B cell (primary cell): Measurements from ENCODE around the gene SNED1. TPM values are rescaled to one million over a fixed set of nuclear protein-coding genes. Genes with fewer than 3 reads are reported as not detected.

Source experiments
- ATAC-seq: fragments of 200-7000 bp; cut with Tn5 transposase; one replicate; pipeline ENCODE4 v1.10.0; 2021; ENCODE audit warnings: low read depth, mild to moderate bottlenecking, moderate number of reproducible peaks, moderate library complexity
- CTCF ChIA-PET: fragments of 350-600 bp; sonication (Branson Sonifier 250); formaldehyde crosslinking; loops from one replicate; lab custom pipeline; 2021; ENCODE audit warnings: antibody characterized with exemption, inconsistent platforms; lab: Charles Lee
- POLR2A ChIA-PET: fragments of 350-600 bp; sonication (Branson Sonifier 250); formaldehyde crosslinking; loops from one replicate; lab custom pipeline; 2021; ENCODE audit warnings: antibody characterized with exemption; lab: Charles Lee
- DNase-seq: peaks from one replicate; pipeline ENCODE4 v3.0.0; 2013
- H2AFZ ChIP-seq: 2 replicates; pipeline ENCODE4 v1.6.1; 2012; ENCODE audit warnings: mild to moderate bottlenecking, low read depth, low read length; ENCODE audit not compliant: insufficient read depth, poor library complexity, severe bottlenecking
- H3K27ac ChIP-seq, 2 donors: 1 replicate in 1 of 2; 2 replicates in 1 of 2; pipeline ENCODE4 v1.5.1; 2012 to 2013; ENCODE audit warnings: low read length in 2 of 2, mild to moderate bottlenecking in 2 of 2, moderate library complexity in 1 of 2
- H3K27me3 ChIP-seq, 4 experiments: fragments of 200-600 bp in 1 of 4; sonication (generic) in 1 of 4; replicated peaks in 1 of 4; 1 replicate in 2 of 4; 2 replicates in 2 of 4; pipeline versions ENCODE4 v1.6.1 to v1.7.0; 2013 to 2016; ENCODE audit warnings: low read length in 3 of 4, mild to moderate bottlenecking in 2 of 4, mixed read lengths in 1 of 4, moderate library complexity in 1 of 4; ENCODE audit not compliant: insufficient read depth in 4 of 4, control insufficient read depth in 3 of 4; ENCODE audit errors: control extremely low read depth in 1 of 4
- H3K36me3 ChIP-seq, 2 experiments: replicated peaks in 1 of 2; 1 replicate in 1 of 2; 2 replicates in 1 of 2; pipeline versions ENCODE4 v1.6.1 to v1.7.1; 2013; ENCODE audit warnings: low read length in 1 of 2; ENCODE audit not compliant: insufficient read depth in 2 of 2, control insufficient read depth in 1 of 2; ENCODE audit errors: control extremely low read depth in 1 of 2, extremely low read depth in 1 of 2
- H3K4me1 ChIP-seq, 2 donors: fragments of 200-600 bp in 1 of 2; sonication (generic) in 1 of 2; 1 replicate in 1 of 2; 2 replicates in 1 of 2; pipeline versions ENCODE4 v1.5.1 to v1.6.1; 2013 to 2017; ENCODE audit warnings: low read length in 2 of 2; ENCODE audit not compliant: control insufficient read depth in 2 of 2, insufficient read depth in 2 of 2
- H3K4me2 ChIP-seq: replicated peaks from 2 replicates; pipeline ENCODE3; 2012; ENCODE audit warnings: mild to moderate bottlenecking, low read depth, low read length; ENCODE audit not compliant: poor library complexity, severe bottlenecking
- H3K4me3 ChIP-seq, 5 experiments: fragments of 200-600 bp in 1 of 5; sonication (generic) in 1 of 5; 1 replicate in 3 of 5; 2 replicates in 2 of 5; pipeline versions ENCODE4 v1.5.1 to v1.7.0; 2011 to 2016; ENCODE audit warnings: low read length in 4 of 5, mild to moderate bottlenecking in 4 of 5, low read depth in 2 of 5, control low read depth in 1 of 5, moderate library complexity in 1 of 5; ENCODE audit not compliant: insufficient read depth in 1 of 5; ENCODE audit errors: control extremely low read depth in 1 of 5, extremely low read depth in 1 of 5
- H3K79me2 ChIP-seq: fragments of 200-600 bp; sonication (generic); one replicate; pipeline ENCODE4 v1.6.0; 2016; ENCODE audit warnings: low read length; ENCODE audit not compliant: control insufficient read depth, insufficient read depth
- H3K9ac ChIP-seq: fragments of 200-600 bp; sonication (generic); 2 replicates; pipeline ENCODE4 v1.6.1; 2017; ENCODE audit warnings: mild to moderate bottlenecking, low read length, moderate library complexity
- H3K9me3 ChIP-seq, 3 donors: one replicate each; pipeline versions ENCODE4 v1.6.1 to v1.7.1; 2013; ENCODE audit warnings: low read length in 2 of 3; ENCODE audit not compliant: control insufficient read depth in 2 of 3, insufficient read depth in 1 of 3; ENCODE audit errors: control extremely low read depth in 1 of 3
- H4K20me1 ChIP-seq: 2 replicates; pipeline ENCODE4 v1.6.0; 2012; ENCODE audit warnings: mild to moderate bottlenecking, low read length; ENCODE audit not compliant: insufficient read depth, control insufficient read depth, poor library complexity, severe bottlenecking
- H3K27ac Mint-ChIP-seq: one replicate; pipeline ENCODE4 v1.8.0; 2021; ENCODE audit warnings: mixed read lengths
- H3K27me3 Mint-ChIP-seq: one replicate; pipeline ENCODE4 v1.8.0; 2021; ENCODE audit warnings: mixed read lengths
- H3K4me1 Mint-ChIP-seq: one replicate; pipeline ENCODE4 v1.8.0; 2021; ENCODE audit warnings: mixed read lengths
- H3K4me3 Mint-ChIP-seq: one replicate; pipeline ENCODE4 v1.8.0; 2021; ENCODE audit warnings: mixed read lengths
- H3K9me3 Mint-ChIP-seq: one replicate; pipeline ENCODE4 v1.8.0; 2022; ENCODE audit warnings: mixed read lengths; ENCODE audit not compliant: insufficient read depth
- EZH2 ChIP-seq: IDR thresholded peaks from 2 replicates; pipeline ENCODE4 v1.6.1; 2012; ENCODE audit warnings: borderline replicate concordance, low read depth, mild to moderate bottlenecking, moderate library complexity, low read length; ENCODE audit not compliant: insufficient read depth, poor library complexity, severe bottlenecking
- WGBS: methylation state at CpG from one replicate; pipeline ENCODE4 v1.1.5; 2013; ENCODE audit warnings: missing lambda C conversion rate; ENCODE audit not compliant: insufficient coverage; 5-methylcytosine and 5-hydroxymethylcytosine counted together
- intact Hi-C: fragments of 100-400 bp; cut with micrococcal nuclease; formaldehyde crosslinking; loops from one replicate; pipeline ENCODE4 v1.10.0; 2022
- polyA plus RNA-seq: library from polyadenylated mRNA; depleted of rRNA; stranded (reverse); fragments of >200 nt; gene quantifications from 2 replicates; pipeline ENCODE4 v1.2.3, GENCODE V29; 2012
- total RNA-seq, 2 donors: library from RNA; stranded (reverse); fragments of 120-200 nt in 1 of 2; gene quantifications; 1 replicate in 1 of 2; 2 replicates in 1 of 2; pipeline versions ENCODE4 v1.2.3 to v1.2.4, GENCODE V29; 2013 to 2022
- TF ChIP-seq, protein P1 (sequence below): fragments of 200-600 bp; IDR thresholded peaks from one replicate; pipeline ENCODE4 v1.8.0; 2022; ENCODE audit warnings: antibody characterized with exemption, mild to moderate bottlenecking

SNED1 gene
- total and polyA plus RNA-seq, 2 donors (not counting 1 experiment from before 2014, with no cell fraction given), result 25.5 to 336 TPM

DNA sequence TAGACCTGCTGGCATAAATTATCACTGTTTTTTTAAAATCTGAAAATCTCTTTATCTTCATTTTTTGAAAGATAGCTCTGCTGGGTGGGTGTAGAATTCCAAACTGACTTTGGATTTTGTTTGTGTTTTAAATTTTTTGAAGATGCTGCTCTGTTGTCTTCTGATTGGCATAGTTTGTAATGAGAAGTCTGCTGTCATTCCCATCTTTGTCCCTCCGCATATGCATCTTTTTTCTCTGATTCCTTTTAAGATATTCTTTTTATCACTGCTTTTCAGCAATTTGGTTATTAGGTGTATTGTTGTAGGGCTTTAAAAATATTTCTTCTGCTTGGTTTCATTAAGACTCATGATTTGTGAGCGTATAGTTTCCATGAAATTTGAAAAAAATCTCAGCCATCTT lies 7.2 kb downstream of the SNED1 start:
- H2AFZ ChIP-seq, result no peak overlapping the region
- WGBS, result no CpG with 5 or more reads among the region's 2 CpGs

DNA sequence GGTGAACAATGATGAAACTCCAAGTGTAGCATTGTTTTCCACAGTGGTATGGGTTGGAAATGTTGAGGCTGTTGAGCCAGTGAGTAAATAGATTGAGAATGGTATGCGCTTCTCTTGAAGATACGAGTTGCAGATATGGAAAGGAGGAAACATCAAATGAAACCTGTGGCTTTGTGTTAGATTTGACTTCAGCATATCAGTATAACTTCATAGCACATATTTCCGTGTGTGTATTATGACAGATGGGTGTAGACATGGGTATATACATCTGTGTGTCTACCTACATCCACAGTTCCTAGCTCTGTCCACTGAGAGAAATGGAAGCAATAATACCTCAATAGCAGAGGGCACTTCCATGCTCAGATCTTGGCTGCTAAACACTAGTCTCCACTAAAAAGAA lies 8.0 kb downstream of the SNED1 start:
- no peak overlapping the region for H3K4me3 Mint-ChIP-seq
- Histone ChIP-seq H2AFZ (no peak overlapping the region), H3K4me1 (peaks cover 10 to 11% of the 10 kb centered on the region in 2 donors)

More for the DNA sequence above, 7.2 kb downstream of the SNED1 start:
- TF ChIP-seq EZH2, result no peak
- TF ChIP-seq, protein P1, sequence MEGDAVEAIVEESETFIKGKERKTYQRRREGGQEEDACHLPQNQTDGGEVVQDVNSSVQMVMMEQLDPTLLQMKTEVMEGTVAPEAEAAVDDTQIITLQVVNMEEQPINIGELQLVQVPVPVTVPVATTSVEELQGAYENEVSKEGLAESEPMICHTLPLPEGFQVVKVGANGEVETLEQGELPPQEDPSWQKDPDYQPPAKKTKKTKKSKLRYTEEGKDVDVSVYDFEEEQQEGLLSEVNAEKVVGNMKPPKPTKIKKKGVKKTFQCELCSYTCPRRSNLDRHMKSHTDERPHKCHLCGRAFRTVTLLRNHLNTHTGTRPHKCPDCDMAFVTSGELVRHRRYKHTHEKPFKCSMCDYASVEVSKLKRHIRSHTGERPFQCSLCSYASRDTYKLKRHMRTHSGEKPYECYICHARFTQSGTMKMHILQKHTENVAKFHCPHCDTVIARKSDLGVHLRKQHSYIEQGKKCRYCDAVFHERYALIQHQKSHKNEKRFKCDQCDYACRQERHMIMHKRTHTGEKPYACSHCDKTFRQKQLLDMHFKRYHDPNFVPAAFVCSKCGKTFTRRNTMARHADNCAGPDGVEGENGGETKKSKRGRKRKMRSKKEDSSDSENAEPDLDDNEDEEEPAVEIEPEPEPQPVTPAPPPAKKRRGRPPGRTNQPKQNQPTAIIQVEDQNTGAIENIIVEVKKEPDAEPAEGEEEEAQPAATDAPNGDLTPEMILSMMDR, result no peak
- peaks cover 11% of the 10 kb centered on the region for H3K9me3 Mint-ChIP-seq
- H3K27ac ChIP-seq, result no peak overlapping the region
- H3K9me3 ChIP-seq, result peaks cover 1 to 37% (median 19%) of the 10 kb centered on the region in 3 donors
- intact Hi-C loops, result no loop called here
- no peak overlapping the region for H3K4me2 ChIP-seq
- DNase-seq, result no peak
- H3K9ac ChIP-seq, result no peak overlapping the region
- peaks cover 0 to 24% (median 4%) of the 10 kb centered on the region in 4 experiments for H3K27me3 ChIP-seq
- H3K36me3 ChIP-seq, result no peaks in the 10 kb centered on the region
- no peak overlapping the region for H3K4me3 Mint-ChIP-seq
- H3K79me2 ChIP-seq, result no peaks in the 10 kb centered on the region
- no peaks in the 10 kb centered on the region for H4K20me1 ChIP-seq
- H3K4me3 ChIP-seq, result no peak overlapping the region
- H3K4me1 Mint-ChIP-seq, result peaks cover 11% of the 10 kb centered on the region
- peaks cover 10 to 11% of the 10 kb centered on the region in 2 donors for H3K4me1 ChIP-seq
- no peak overlapping the region for H3K27ac Mint-ChIP-seq
- H3K27me3 Mint-ChIP-seq, result peaks cover 18% of the 10 kb centered on the region
- POLR2A ChIA-PET, result no interaction called here
- CTCF ChIA-PET, result interaction anchor here (1.3 kb wide), 1 partner anchor 145 kb away, joined by 3 read pairs; the partner anchor contains the start of gene PPP1R7
- ATAC-seq, result no peak

More for the DNA sequence above, 8.0 kb downstream of the SNED1 start:
- ATAC-seq (no peak), DNase-seq (no peak)
- Mint-ChIP-seq H3K9me3 (peaks cover 11% of the 10 kb centered on the region), H3K27me3 (peaks cover 11% of the 10 kb centered on the region), H3K27ac (no peak overlapping the region), H3K4me1 (peaks cover 11% of the 10 kb centered on the region)
- ChIA-PET POLR2A (no interaction called here), CTCF (no interaction called here)
- no peak overlapping the region for H3K4me2 ChIP-seq
- no peaks in the 10 kb centered on the region for H3K36me3 ChIP-seq
- H3K9ac ChIP-seq, result no peak overlapping the region
- H3K79me2 ChIP-seq, result no peaks in the 10 kb centered on the region
- no peak overlapping the region for H3K27ac ChIP-seq
- WGBS, result no CpG with 5 or more reads among the region's 3 CpGs
- H3K9me3 ChIP-seq, result peaks cover 1 to 37% (median 19%) of the 10 kb centered on the region in 3 donors
- no peak overlapping the region for H3K4me3 ChIP-seq
- intact Hi-C loops, result no loop called here
- H4K20me1 ChIP-seq, result no peaks in the 10 kb centered on the region
- H3K27me3 ChIP-seq, result peaks cover 0 to 23% (median 4%) of the 10 kb centered on the region in 4 experiments
- no peak for TF ChIP-seq EZH2
- TF ChIP-seq, protein P1, result no peak
